Endodermal cell (in vitro differentiated cells): ENCODE measurements around the gene KCNQ1. TPM values are rescaled to one million over a fixed set of nuclear protein-coding genes. Genes with fewer than 3 reads are reported as not detected.
A peak's percentile ranks its signal among the peaks of the same experiment; 100 is the strongest.

Experiments used
- DNase-seq: peaks from one replicate; pipeline ENCODE4 v3.0.0-alpha.2; 2017
- H3K27ac ChIP-seq: 2 replicates; pipeline ENCODE4 v1.5.1; 2013; ENCODE audit warnings: mild to moderate bottlenecking, low read depth, low read length, moderate library complexity
- H3K27me3 ChIP-seq: 2 replicates; pipeline ENCODE4 v1.6.1; 2013; ENCODE audit warnings: mild to moderate bottlenecking, low read length, moderate library complexity; ENCODE audit not compliant: insufficient read depth, control insufficient read depth, poor library complexity, severe bottlenecking
- H3K36me3 ChIP-seq: 2 replicates; pipeline ENCODE4 v1.7.0; 2013; ENCODE audit warnings: mild to moderate bottlenecking, low read length, moderate library complexity; ENCODE audit not compliant: control insufficient read depth, insufficient read depth
- H3K4me1 ChIP-seq: one replicate; pipeline ENCODE4 v1.7.0; 2013; ENCODE audit warnings: low read length; ENCODE audit not compliant: control insufficient read depth, insufficient read depth
- H3K4me3 ChIP-seq: 2 replicates; pipeline ENCODE4 v1.5.1; 2013; ENCODE audit warnings: mild to moderate bottlenecking, low read length, moderate library complexity
- H3K9ac ChIP-seq: 2 replicates; pipeline ENCODE4 v1.6.1; 2013; ENCODE audit warnings: mild to moderate bottlenecking, low read length, moderate library complexity; ENCODE audit not compliant: poor library complexity, severe bottlenecking; ENCODE audit errors: extremely low read depth
- H3K9me3 ChIP-seq: 2 replicates; pipeline ENCODE4 v1.6.1; 2013; ENCODE audit warnings: mild to moderate bottlenecking, low read length, moderate library complexity; ENCODE audit not compliant: control insufficient read depth
- H3K27ac Mint-ChIP-seq: 2 replicates; pipeline ENCODE4 v1.8.0; 2020; ENCODE audit warnings: mixed read lengths
- H3K27me3 Mint-ChIP-seq: 2 replicates; pipeline ENCODE4 v1.8.0; 2021; ENCODE audit warnings: mild to moderate bottlenecking, mixed read lengths; ENCODE audit not compliant: insufficient read depth
- H3K36me3 Mint-ChIP-seq: 2 replicates; pipeline ENCODE4 v1.8.0; 2020; ENCODE audit warnings: low read depth, mixed read lengths
- H3K4me1 Mint-ChIP-seq: 2 replicates; pipeline ENCODE4 v1.8.0; 2020; ENCODE audit warnings: mixed read lengths
- H3K4me3 Mint-ChIP-seq: 2 replicates; pipeline ENCODE4 v1.8.0; 2020; ENCODE audit warnings: mild to moderate bottlenecking, moderate library complexity, mixed read lengths
- H3K9me3 Mint-ChIP-seq: 2 replicates; pipeline ENCODE4 v1.8.0; 2020; ENCODE audit warnings: mild to moderate bottlenecking, mixed read lengths
- CTCF ChIP-seq: fragments of 200-600 bp; sonication (generic); conservative IDR thresholded peaks from 2 replicates; pipeline ENCODE4 v1.5.0; 2021; ENCODE audit warnings: antibody characterized with exemption, mild to moderate bottlenecking
- WGBS, 2 experiments: methylation state at CpG; one replicate each; pipeline versions ENCODE4 v1.1.5 to v1.1.7; 2013; ENCODE audit warnings: missing lambda C conversion rate in 2 of 2, mixed read lengths in 1 of 2; ENCODE audit not compliant: insufficient coverage in 1 of 2, insufficient read length in 1 of 2; 5-methylcytosine and 5-hydroxymethylcytosine counted together
- total RNA-seq, 2 donors: library from RNA; stranded (reverse); fragmentation: NEBNext Ultra II Directional in 1 of 2; extraction: Animal tissue kit (Norgen Biotek cat#: 25700) in 1 of 2; gene quantifications; 2 replicates in 1 of 2; 3 replicates in 1 of 2; pipeline ENCODE4 v1.2.1, GENCODE V29; 2021

KCNQ1 gene
- total RNA-seq, 2 donors from 2014 or later, result 1.8 to 3.5 TPM

GRCh38 chr11:2849994-2850770, 405.4 kb downstream of the KCNQ1 start:
- H3K4me3 Mint-ChIP-seq, result no peak overlapping the region

GRCh38 chr11:2853401-2853800, 408.6 kb downstream of the KCNQ1 start:
- Mint-ChIP-seq H3K36me3 (no peaks in the 10 kb centered on the region), H3K4me1 (no peaks in the 10 kb centered on the region), H3K9me3 (no peaks in the 10 kb centered on the region), H3K27me3 (peaks cover 40% of the 10 kb centered on the region), H3K4me3 (no peak overlapping the region), H3K27ac (no peak overlapping the region)
- no peaks in the 10 kb centered on the region for H3K36me3 ChIP-seq
- no peak overlapping the region for H3K27ac ChIP-seq
- H3K4me1 ChIP-seq, result no peaks in the 10 kb centered on the region
- no peak for TF ChIP-seq CTCF
- H3K9me3 ChIP-seq, result no peaks in the 10 kb centered on the region
- no peak overlapping the region for H3K9ac ChIP-seq
- 92 to 95% methylated on average over 6 to 12 of the region's 12 CpGs for WGBS, 2 experiments
- H3K27me3 ChIP-seq, result peaks cover 10% of the 10 kb centered on the region
- no peak for DNase-seq
- no peak overlapping the region for H3K4me3 ChIP-seq

More at GRCh38 chr11:2849994-2850770, 405.4 kb downstream of the KCNQ1 start:
- Histone ChIP-seq H3K4me3 (no peak overlapping the region), H3K9me3 (no peaks in the 10 kb centered on the region), H3K27ac (peak overlapping the region; percentile 96), H3K36me3 (no peaks in the 10 kb centered on the region), H3K27me3 (peaks cover 6% of the 10 kb centered on the region), H3K9ac (no peak overlapping the region), H3K4me1 (no peaks in the 10 kb centered on the region)
- TF ChIP-seq CTCF, result no peak
- Mint-ChIP-seq H3K9me3 (no peaks in the 10 kb centered on the region), H3K36me3 (no peaks in the 10 kb centered on the region), H3K27me3 (peaks cover 28% of the 10 kb centered on the region), H3K27ac (no peak overlapping the region), H3K4me1 (no peaks in the 10 kb centered on the region)
- no peak for DNase-seq
- WGBS, 2 experiments, result 81 to 90% methylated on average over 17 to 53 of the region's 53 CpGs

- Histone ChIP-seq H3K27ac (no peak overlapping the region), H3K36me3 (no peaks in the 10 kb centered on the region), H3K27me3 (peaks cover 12% of the 10 kb centered on the region), H3K9me3 (no peaks in the 10 kb centered on the region), H3K4me1 (no peaks in the 10 kb centered on the region), H3K9ac (no peak overlapping the region), H3K4me3 (no peak overlapping the region)
- Mint-ChIP-seq H3K4me3 (no peak overlapping the region), H3K4me1 (no peaks in the 10 kb centered on the region), H3K27me3 (peaks cover 41% of the 10 kb centered on the region), H3K9me3 (no peaks in the 10 kb centered on the region), H3K36me3 (no peaks in the 10 kb centered on the region), H3K27ac (no peak overlapping the region)
- no peak for DNase-seq
- TF ChIP-seq CTCF, result no peak
- WGBS, 2 experiments, result 80 to 92% methylated on average over 1 to 5 of the region's 7 CpGs
Measured at GRCh38 chr11:2853997-2854560, 409.3 kb downstream of the KCNQ1 start.
